ENCODE data around the gene ACAD10. TPM values are rescaled to one million over a fixed set of nuclear protein-coding genes. Genes with fewer than 3 reads are reported as not detected.

ACAD10 gene
- total and polyA plus RNA-seq, 2 donors, result 9.7 to 22.4 TPM

- Histone ChIP-seq H3K9me3 (ENCODE audit: control insufficient read depth in 2 of 2, insufficient read depth in 1 of 2, low read length in 1 of 2) (peaks cover 2 to 5% of the 10 kb centered on the region in 2 donors), H3K27ac (ENCODE audit: low read depth in 1 of 2, low read length in 1 of 2) (no peak overlapping the region), H3K4me3 (ENCODE audit: low read length in 2 of 2) (no peak overlapping the region), H3K4me1 (ENCODE audit: control insufficient read depth in 2 of 2, insufficient read depth in 2 of 2, low read length in 2 of 2) (no peaks in the 10 kb centered on the region), H3K36me3 (ENCODE audit: control insufficient read depth in 2 of 2, insufficient read depth in 2 of 2, low read length in 1 of 2) (peaks cover 0 to 6% of the 10 kb centered on the region in 2 donors), H3K27me3 (ENCODE audit: control insufficient read depth in 2 of 2, insufficient read depth in 1 of 2, low read length in 1 of 2) (no peaks in the 10 kb centered on the region)
- WGBS, result 96% methylated on average over 2 of the region's 2 CpGs
- DNase-seq (ENCODE audit: low read depth in 6 of 9, low spot score in 9 of 9), result no peak
Measured at GRCh38 chr12:111785651-111786050, 99.8 kb downstream of the ACAD10 start.

DNA sequence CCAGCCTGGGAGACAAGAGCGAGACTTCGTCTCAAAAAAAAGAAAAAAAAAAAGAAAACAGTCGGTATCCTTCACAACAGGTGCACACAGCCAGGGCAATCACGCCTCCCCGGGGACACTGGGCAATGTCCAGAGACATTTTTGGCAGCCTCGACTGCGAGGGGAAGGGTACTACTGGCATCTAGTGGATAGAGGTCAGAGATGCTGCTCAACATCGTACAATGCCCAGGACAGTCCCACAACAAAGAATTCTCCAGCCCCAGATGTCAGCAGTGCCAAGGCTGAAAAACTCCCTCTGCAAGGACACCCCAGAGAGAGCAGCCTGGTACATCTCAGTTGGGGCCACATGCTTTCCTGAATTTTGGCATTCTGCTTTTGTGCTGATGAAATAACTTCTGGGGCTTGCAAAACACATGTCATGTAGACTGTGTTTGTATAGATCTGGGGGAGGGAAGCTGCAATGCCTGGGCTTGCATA lies 102.4 kb downstream of the ACAD10 start:
- 92% methylated on average over 8 of the region's 8 CpGs for WGBS
- H3K4me3 ChIP-seq (ENCODE audit: low read length in 2 of 2), result no peak overlapping the region
- no peak for DNase-seq (ENCODE audit: low read depth in 6 of 9, low spot score in 9 of 9)
- H3K9me3 ChIP-seq (ENCODE audit: control insufficient read depth in 2 of 2, insufficient read depth in 1 of 2, low read length in 1 of 2), result no peaks in the 10 kb centered on the region
- no peaks in the 10 kb centered on the region for H3K27me3 ChIP-seq (ENCODE audit: control insufficient read depth in 2 of 2, insufficient read depth in 1 of 2, low read length in 1 of 2)
- H3K36me3 ChIP-seq (ENCODE audit: control insufficient read depth in 2 of 2, insufficient read depth in 2 of 2, low read length in 1 of 2), result peaks cover 0 to 3% of the 10 kb centered on the region in 2 donors
- H3K27ac ChIP-seq (ENCODE audit: low read depth in 1 of 2, low read length in 1 of 2), result no peak overlapping the region
- no peaks in the 10 kb centered on the region for H3K4me1 ChIP-seq (ENCODE audit: control insufficient read depth in 2 of 2, insufficient read depth in 2 of 2, low read length in 2 of 2)

DNA sequence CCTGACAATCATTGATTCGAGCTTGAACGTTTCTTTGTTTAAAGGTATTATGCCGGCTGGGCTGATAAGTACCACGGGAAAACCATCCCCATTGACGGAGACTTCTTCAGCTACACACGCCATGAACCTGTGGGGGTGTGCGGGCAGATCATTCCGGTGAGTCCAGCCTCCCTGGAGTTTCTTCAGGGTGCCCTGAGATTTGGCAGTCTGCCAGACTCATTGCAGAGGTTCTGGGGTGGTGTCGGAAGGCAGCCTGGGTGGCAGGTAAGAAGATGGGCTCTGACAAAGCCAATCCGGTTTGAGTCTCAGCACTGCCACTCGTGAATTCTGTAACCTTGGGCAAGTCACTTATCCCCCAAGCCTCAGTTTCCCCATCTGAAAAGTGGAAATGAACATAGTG lies 103.9 kb downstream of the ACAD10 start:
- H3K27ac ChIP-seq (ENCODE audit: low read depth in 1 of 2, low read length in 1 of 2), result no peak overlapping the region

GRCh38 chr12:111791507-111791906 lies 105.7 kb downstream of the ACAD10 start:
- no peak overlapping the region for H3K4me3 ChIP-seq (ENCODE audit: low read length in 2 of 2)
- WGBS, result 97% methylated on average over 8 of the region's 8 CpGs
- DNase-seq (ENCODE audit: low read depth in 6 of 9, low spot score in 9 of 9), result no peak
- no peak overlapping the region for H3K27ac ChIP-seq (ENCODE audit: low read depth in 1 of 2, low read length in 1 of 2)
- peaks cover 0 to 3% of the 10 kb centered on the region in 2 donors for H3K36me3 ChIP-seq (ENCODE audit: control insufficient read depth in 2 of 2, insufficient read depth in 2 of 2, low read length in 1 of 2)
- H3K27me3 ChIP-seq (ENCODE audit: control insufficient read depth in 2 of 2, insufficient read depth in 1 of 2, low read length in 1 of 2), result no peaks in the 10 kb centered on the region
- no peaks in the 10 kb centered on the region for H3K9me3 ChIP-seq (ENCODE audit: control insufficient read depth in 2 of 2, insufficient read depth in 1 of 2, low read length in 1 of 2)
- no peaks in the 10 kb centered on the region for H3K4me1 ChIP-seq (ENCODE audit: control insufficient read depth in 2 of 2, insufficient read depth in 2 of 2, low read length in 2 of 2)

More for the DNA sequence above, 103.9 kb downstream of the ACAD10 start:
- WGBS, result 96% methylated on average over 11 of the region's 11 CpGs
- DNase-seq (ENCODE audit: low read depth in 6 of 9, low spot score in 9 of 9), result no peak
- no peaks in the 10 kb centered on the region for H3K27me3 ChIP-seq (ENCODE audit: control insufficient read depth in 2 of 2, insufficient read depth in 1 of 2, low read length in 1 of 2)
- H3K9me3 ChIP-seq (ENCODE audit: control insufficient read depth in 2 of 2, insufficient read depth in 1 of 2, low read length in 1 of 2), result no peaks in the 10 kb centered on the region
- no peak overlapping the region for H3K4me3 ChIP-seq (ENCODE audit: low read length in 2 of 2)
- no peaks in the 10 kb centered on the region for H3K4me1 ChIP-seq (ENCODE audit: control insufficient read depth in 2 of 2, insufficient read depth in 2 of 2, low read length in 2 of 2)
- H3K36me3 ChIP-seq (ENCODE audit: control insufficient read depth in 2 of 2, insufficient read depth in 2 of 2, low read length in 1 of 2), result peaks cover 0 to 3% of the 10 kb centered on the region in 2 donors

DNA sequence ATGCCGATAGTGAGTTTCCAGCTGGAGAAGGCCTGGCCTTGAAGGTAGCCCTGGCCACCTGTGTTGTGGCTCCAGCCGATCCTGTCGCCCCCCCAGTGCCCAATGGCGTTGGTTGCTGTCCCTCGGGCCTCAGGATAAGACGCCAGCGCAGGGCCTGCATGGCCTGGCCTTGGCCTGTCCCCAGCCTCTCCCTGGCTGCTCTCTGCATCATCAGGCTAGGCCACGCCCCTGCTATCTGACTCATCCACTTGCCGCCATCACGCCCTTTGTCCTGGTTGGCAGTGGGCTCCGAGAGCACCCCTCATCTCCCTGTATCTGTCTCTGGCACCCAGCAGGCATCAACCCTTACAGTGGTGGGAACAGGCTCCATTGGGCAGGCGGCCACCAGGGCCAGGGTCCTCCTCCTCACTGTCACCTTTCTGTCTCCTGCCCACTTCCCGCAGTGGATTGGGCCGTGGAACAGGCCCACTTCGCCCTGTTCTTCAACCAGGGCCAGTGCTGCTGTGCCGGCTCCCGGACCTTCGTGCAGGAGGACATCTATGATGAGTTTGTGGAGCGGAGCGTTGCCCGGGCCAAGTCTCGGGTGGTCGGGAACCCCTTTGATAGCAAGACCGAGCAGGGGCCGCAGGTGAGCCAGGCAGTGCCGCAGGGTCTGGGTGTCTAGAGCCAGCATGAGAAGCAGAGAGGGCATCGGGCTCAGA lies 106.5 kb downstream of the ACAD10 start:
- Histone ChIP-seq H3K9me3 (ENCODE audit: control insufficient read depth in 2 of 2, insufficient read depth in 1 of 2, low read length in 1 of 2) (no peaks in the 10 kb centered on the region), H3K4me1 (ENCODE audit: control insufficient read depth in 2 of 2, insufficient read depth in 2 of 2, low read length in 2 of 2) (no peaks in the 10 kb centered on the region), H3K27me3 (ENCODE audit: control insufficient read depth in 2 of 2, insufficient read depth in 1 of 2, low read length in 1 of 2) (no peaks in the 10 kb centered on the region), H3K27ac (ENCODE audit: low read depth in 1 of 2, low read length in 1 of 2) (no peak overlapping the region), H3K4me3 (ENCODE audit: low read length in 2 of 2) (no peak overlapping the region), H3K36me3 (ENCODE audit: control insufficient read depth in 2 of 2, insufficient read depth in 2 of 2, low read length in 1 of 2) (peaks cover 0 to 3% of the 10 kb centered on the region in 2 donors)
- no peak for DNase-seq (ENCODE audit: low read depth in 6 of 9, low spot score in 9 of 9)
- WGBS, result 95% methylated on average over 27 of the region's 27 CpGs

GRCh38 chr12:111792856-111793235 lies 107.0 kb downstream of the ACAD10 start:
- WGBS, result 96% methylated on average over 3 of the region's 3 CpGs

GRCh38 chr12:111798182-111798581 lies 112.3 kb downstream of the ACAD10 start:
- Histone ChIP-seq H3K9me3 (ENCODE audit: control insufficient read depth in 2 of 2, insufficient read depth in 1 of 2, low read length in 1 of 2) (no peaks in the 10 kb centered on the region), H3K4me1 (ENCODE audit: control insufficient read depth in 2 of 2, insufficient read depth in 2 of 2, low read length in 2 of 2) (no peaks in the 10 kb centered on the region), H3K27me3 (ENCODE audit: control insufficient read depth in 2 of 2, insufficient read depth in 1 of 2, low read length in 1 of 2) (no peaks in the 10 kb centered on the region), H3K36me3 (ENCODE audit: control insufficient read depth in 2 of 2, insufficient read depth in 2 of 2, low read length in 1 of 2) (peaks cover 3 to 8% of the 10 kb centered on the region in 2 donors), H3K4me3 (ENCODE audit: low read length in 2 of 2) (no peak overlapping the region), H3K27ac (ENCODE audit: low read depth in 1 of 2, low read length in 1 of 2) (no peak overlapping the region)
- no peak for DNase-seq (ENCODE audit: low read depth in 6 of 9, low spot score in 9 of 9)
- 98% methylated on average over 4 of the region's 4 CpGs for WGBS

More at GRCh38 chr12:111792856-111793235, 107.0 kb downstream of the ACAD10 start:
- no peak for DNase-seq (ENCODE audit: low read depth in 6 of 9, low spot score in 9 of 9)
- Histone ChIP-seq H3K36me3 (ENCODE audit: control insufficient read depth in 2 of 2, insufficient read depth in 2 of 2, low read length in 1 of 2) (peaks cover 0 to 5% of the 10 kb centered on the region in 2 donors), H3K27ac (ENCODE audit: low read depth in 1 of 2, low read length in 1 of 2) (no peak overlapping the region), H3K9me3 (ENCODE audit: control insufficient read depth in 2 of 2, insufficient read depth in 1 of 2, low read length in 1 of 2) (no peaks in the 10 kb centered on the region), H3K4me3 (ENCODE audit: low read length in 2 of 2) (no peak overlapping the region), H3K4me1 (ENCODE audit: control insufficient read depth in 2 of 2, insufficient read depth in 2 of 2, low read length in 2 of 2) (no peaks in the 10 kb centered on the region), H3K27me3 (ENCODE audit: control insufficient read depth in 2 of 2, insufficient read depth in 1 of 2, low read length in 1 of 2) (no peaks in the 10 kb centered on the region)

GRCh38 chr12:111799758-111800157 lies 113.9 kb downstream of the ACAD10 start:
- WGBS, result 98% methylated on average over 9 of the region's 9 CpGs
- Histone ChIP-seq H3K4me3 (ENCODE audit: low read length in 2 of 2) (no peak overlapping the region), H3K27me3 (ENCODE audit: control insufficient read depth in 2 of 2, insufficient read depth in 1 of 2, low read length in 1 of 2) (no peaks in the 10 kb centered on the region), H3K27ac (ENCODE audit: low read depth in 1 of 2, low read length in 1 of 2) (no peak overlapping the region), H3K36me3 (ENCODE audit: control insufficient read depth in 2 of 2, insufficient read depth in 2 of 2, low read length in 1 of 2) (peaks cover 3 to 8% of the 10 kb centered on the region in 2 donors), H3K9me3 (ENCODE audit: control insufficient read depth in 2 of 2, insufficient read depth in 1 of 2, low read length in 1 of 2) (no peaks in the 10 kb centered on the region), H3K4me1 (ENCODE audit: control insufficient read depth in 2 of 2, insufficient read depth in 2 of 2, low read length in 2 of 2) (no peaks in the 10 kb centered on the region)
- DNase-seq (ENCODE audit: low read depth in 6 of 9, low spot score in 9 of 9), result no peak

DNA sequence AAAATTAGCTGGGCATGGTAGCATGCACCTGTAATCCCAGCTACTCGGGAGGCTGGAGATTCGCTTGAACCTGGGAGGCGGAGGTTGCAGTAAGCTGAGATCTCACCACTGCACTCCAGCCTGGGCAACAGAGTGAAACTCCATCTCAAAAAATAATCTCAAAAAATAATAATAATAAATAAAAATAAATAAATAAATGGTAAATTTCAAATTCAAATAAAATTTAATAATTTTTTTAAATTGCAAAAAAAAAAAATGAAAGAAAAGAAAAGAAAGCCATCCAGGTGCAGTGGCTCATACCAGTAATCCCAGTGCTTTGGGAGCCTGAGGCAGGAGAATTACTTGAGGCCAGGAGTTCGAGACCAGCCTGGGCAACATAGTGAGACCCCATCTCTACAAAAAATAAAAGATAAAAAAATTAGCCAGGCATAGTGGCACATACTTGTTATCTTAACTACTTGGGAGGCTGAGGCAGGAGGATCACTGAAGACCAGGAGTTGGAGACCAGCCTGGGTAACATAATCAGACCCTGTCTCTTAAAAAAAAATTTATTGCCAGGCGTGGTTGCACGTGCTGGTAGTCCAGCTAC lies 117.3 kb downstream of the ACAD10 start:
- 96% methylated on average over 6 of the region's 6 CpGs for WGBS
- no peak for DNase-seq (ENCODE audit: low read depth in 6 of 9, low spot score in 9 of 9)
- H3K27me3 ChIP-seq (ENCODE audit: control insufficient read depth in 2 of 2, insufficient read depth in 1 of 2, low read length in 1 of 2), result no peaks in the 10 kb centered on the region
- H3K27ac ChIP-seq (ENCODE audit: low read depth in 1 of 2, low read length in 1 of 2), result no peak overlapping the region
- H3K4me3 ChIP-seq (ENCODE audit: low read length in 2 of 2), result no peak overlapping the region
- peaks cover 3 to 4% of the 10 kb centered on the region in 2 donors for H3K36me3 ChIP-seq (ENCODE audit: control insufficient read depth in 2 of 2, insufficient read depth in 2 of 2, low read length in 1 of 2)
- H3K9me3 ChIP-seq (ENCODE audit: control insufficient read depth in 2 of 2, insufficient read depth in 1 of 2, low read length in 1 of 2), result no peaks in the 10 kb centered on the region
- H3K4me1 ChIP-seq (ENCODE audit: control insufficient read depth in 2 of 2, insufficient read depth in 2 of 2, low read length in 2 of 2), result no peaks in the 10 kb centered on the region

Measured in thymus (tissue), 11 donors.